ENCODE results near the gene GRIN2A. TPM values are rescaled to one million over a fixed set of nuclear protein-coding genes. Genes with fewer than 3 reads are reported as not detected.
A peak's percentile ranks its signal among the peaks of the same experiment; 100 is the strongest.

GRIN2A gene
- total and polyA plus RNA-seq, 2 of the 13 experiments (the other 11 are each of a cell fraction or from before 2014, with no cell fraction given), result not detected

DNA sequence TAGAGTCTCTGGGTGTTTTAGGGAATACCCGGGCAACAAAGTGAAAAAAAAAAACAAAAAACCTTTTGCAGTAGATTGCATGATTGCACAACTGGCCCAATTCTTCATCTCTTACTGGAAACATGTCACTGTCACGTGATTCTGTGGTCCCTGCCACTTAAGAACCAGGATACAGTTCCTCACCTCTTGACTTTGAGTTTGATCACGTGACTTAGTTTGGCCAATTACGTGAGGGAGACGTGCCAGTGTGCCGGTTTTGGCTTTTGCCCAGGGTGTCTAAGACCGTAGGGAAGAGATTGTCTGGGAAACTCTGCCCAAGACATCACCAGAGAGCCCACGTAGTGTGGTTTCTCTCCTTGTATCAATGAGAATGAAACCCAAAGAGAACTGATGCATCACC, 88.7 kb downstream of the GRIN2A start:
- Histone ChIP-seq H3K4me2 (ENCODE audit: low read depth, low read length) (no peak overlapping the region), H4K20me1 (ENCODE audit: insufficient read depth, low read length) (no peaks in the 10 kb centered on the region), H3K36me3 (replicated peaks in 1 of 2; ENCODE audit: control insufficient read depth in 1 of 2, insufficient read depth in 2 of 2, low read length in 2 of 2) (no peaks in the 10 kb centered on the region), H3K4me3 (replicated peaks in 1 of 3; ENCODE audit: insufficient read depth in 1 of 3, low read depth in 2 of 3, low read length in 3 of 3) (no peak overlapping the region), H3K27ac (ENCODE audit: extremely low read length, insufficient read depth, low read length) (no peak overlapping the region), H3K27me3 (ENCODE audit: control insufficient read depth in 1 of 2, insufficient read depth in 2 of 2, low read length in 2 of 2) (peaks cover 0 to 9% of the 10 kb centered on the region in 2 experiments; a peak in 2 of 5 replicates), H3K9me3 (ENCODE audit: low read length) (no peaks in the 10 kb centered on the region), H3K4me1 (ENCODE audit: insufficient read depth, low read length) (no peaks in the 10 kb centered on the region), H2AFZ (ENCODE audit: low read length) (no peak overlapping the region), H3K9ac (ENCODE audit: insufficient read depth, low read depth, low read length) (no peak overlapping the region), H3K79me2 (ENCODE audit: insufficient read depth, low read length) (no peaks in the 10 kb centered on the region)
- DNase-seq (ENCODE audit: low spot score) (no peak), FAIRE-seq (no peak), ATAC-seq (no peak)
- POLR2A ChIA-PET, result no interaction called here
- no TSS peak for BruUV-seq (replicated peaks)
- 2% methylated on average over 8 of the region's 8 CpGs for WGBS (ENCODE audit: low lambda C conversion rate)
- CTCF ChIA-PET (ENCODE audit: low intra/inter-chr PET ratio, low total read pairs), result no interaction called here
- intact Hi-C loops (cut with micrococcal nuclease; ENCODE audit: unreplicated experiment) (no loop called here), in situ Hi-C loops (cut with HindIII; ENCODE audit: extremely low pct_ligation_motif_present, low pct_unique_long_range_greater_than_20kb) (no loop called here)
- TF ChIP-seq, protein P1, sequence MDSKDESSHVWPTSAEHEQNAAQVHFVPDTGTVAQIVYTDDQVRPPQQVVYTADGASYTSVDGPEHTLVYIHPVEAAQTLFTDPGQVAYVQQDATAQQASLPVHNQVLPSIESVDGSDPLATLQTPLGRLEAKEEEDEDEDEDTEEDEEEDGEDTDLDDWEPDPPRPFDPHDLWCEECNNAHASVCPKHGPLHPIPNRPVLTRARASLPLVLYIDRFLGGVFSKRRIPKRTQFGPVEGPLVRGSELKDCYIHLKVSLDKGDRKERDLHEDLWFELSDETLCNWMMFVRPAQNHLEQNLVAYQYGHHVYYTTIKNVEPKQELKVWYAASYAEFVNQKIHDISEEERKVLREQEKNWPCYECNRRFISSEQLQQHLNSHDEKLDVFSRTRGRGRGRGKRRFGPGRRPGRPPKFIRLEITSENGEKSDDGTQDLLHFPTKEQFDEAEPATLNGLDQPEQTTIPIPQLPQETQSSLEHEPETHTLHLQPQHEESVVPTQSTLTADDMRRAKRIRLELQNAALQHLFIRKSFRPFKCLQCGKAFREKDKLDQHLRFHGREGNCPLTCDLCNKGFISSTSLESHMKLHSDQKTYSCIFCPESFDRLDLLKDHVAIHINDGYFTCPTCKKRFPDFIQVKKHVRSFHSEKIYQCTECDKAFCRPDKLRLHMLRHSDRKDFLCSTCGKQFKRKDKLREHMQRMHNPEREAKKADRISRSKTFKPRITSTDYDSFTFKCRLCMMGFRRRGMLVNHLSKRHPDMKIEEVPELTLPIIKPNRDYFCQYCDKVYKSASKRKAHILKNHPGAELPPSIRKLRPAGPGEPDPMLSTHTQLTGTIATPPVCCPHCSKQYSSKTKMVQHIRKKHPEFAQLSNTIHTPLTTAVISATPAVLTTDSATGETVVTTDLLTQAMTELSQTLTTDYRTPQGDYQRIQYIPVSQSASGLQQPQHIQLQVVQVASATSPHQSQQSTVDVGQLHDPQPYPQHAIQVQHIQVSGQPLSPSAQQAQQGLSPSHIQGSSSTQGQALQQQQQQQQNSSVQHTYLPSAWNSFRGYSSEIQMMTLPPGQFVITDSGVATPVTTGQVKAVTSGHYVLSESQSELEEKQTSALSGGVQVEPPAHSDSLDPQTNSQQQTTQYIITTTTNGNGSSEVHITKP (CRISPR knock-in tag; IDR thresholded peaks at IDR 0.05; ENCODE audit: low read depth), result no peak
- TF ChIP-seq, protein P2, sequence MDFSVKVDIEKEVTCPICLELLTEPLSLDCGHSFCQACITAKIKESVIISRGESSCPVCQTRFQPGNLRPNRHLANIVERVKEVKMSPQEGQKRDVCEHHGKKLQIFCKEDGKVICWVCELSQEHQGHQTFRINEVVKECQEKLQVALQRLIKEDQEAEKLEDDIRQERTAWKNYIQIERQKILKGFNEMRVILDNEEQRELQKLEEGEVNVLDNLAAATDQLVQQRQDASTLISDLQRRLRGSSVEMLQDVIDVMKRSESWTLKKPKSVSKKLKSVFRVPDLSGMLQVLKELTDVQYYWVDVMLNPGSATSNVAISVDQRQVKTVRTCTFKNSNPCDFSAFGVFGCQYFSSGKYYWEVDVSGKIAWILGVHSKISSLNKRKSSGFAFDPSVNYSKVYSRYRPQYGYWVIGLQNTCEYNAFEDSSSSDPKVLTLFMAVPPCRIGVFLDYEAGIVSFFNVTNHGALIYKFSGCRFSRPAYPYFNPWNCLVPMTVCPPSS (IDR thresholded peaks at IDR 0.05), result peak; percentile 31; the same call in 1 of the 2 replicates
- TF ChIP-seq, protein P3, sequence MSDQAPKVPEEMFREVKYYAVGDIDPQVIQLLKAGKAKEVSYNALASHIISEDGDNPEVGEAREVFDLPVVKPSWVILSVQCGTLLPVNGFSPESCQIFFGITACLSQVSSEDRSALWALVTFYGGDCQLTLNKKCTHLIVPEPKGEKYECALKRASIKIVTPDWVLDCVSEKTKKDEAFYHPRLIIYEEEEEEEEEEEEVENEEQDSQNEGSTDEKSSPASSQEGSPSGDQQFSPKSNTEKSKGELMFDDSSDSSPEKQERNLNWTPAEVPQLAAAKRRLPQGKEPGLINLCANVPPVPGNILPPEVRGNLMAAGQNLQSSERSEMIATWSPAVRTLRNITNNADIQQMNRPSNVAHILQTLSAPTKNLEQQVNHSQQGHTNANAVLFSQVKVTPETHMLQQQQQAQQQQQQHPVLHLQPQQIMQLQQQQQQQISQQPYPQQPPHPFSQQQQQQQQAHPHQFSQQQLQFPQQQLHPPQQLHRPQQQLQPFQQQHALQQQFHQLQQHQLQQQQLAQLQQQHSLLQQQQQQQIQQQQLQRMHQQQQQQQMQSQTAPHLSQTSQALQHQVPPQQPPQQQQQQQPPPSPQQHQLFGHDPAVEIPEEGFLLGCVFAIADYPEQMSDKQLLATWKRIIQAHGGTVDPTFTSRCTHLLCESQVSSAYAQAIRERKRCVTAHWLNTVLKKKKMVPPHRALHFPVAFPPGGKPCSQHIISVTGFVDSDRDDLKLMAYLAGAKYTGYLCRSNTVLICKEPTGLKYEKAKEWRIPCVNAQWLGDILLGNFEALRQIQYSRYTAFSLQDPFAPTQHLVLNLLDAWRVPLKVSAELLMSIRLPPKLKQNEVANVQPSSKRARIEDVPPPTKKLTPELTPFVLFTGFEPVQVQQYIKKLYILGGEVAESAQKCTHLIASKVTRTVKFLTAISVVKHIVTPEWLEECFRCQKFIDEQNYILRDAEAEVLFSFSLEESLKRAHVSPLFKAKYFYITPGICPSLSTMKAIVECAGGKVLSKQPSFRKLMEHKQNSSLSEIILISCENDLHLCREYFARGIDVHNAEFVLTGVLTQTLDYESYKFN (CRISPR knock-in tag; conservative IDR thresholded peaks at IDR 0.05), result no peak
- TF ChIP-seq, protein P4, sequence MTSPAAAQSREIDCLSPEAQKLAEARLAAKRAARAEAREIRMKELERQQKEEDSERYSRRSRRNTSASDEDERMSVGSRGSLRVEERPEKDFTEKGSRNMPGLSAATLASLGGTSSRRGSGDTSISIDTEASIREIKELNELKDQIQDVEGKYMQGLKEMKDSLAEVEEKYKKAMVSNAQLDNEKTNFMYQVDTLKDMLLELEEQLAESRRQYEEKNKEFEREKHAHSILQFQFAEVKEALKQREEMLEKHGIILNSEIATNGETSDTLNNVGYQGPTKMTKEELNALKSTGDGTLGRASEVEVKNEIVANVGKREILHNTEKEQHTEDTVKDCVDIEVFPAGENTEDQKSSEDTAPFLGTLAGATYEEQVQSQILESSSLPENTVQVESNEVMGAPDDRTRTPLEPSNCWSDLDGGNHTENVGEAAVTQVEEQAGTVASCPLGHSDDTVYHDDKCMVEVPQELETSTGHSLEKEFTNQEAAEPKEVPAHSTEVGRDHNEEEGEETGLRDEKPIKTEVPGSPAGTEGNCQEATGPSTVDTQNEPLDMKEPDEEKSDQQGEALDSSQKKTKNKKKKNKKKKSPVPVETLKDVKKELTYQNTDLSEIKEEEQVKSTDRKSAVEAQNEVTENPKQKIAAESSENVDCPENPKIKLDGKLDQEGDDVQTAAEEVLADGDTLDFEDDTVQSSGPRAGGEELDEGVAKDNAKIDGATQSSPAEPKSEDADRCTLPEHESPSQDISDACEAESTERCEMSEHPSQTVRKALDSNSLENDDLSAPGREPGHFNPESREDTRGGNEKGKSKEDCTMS (CRISPR knock-in tag; conservative IDR thresholded peaks at IDR 0.05), result no peak
- TF ChIP-seq, protein P5, sequence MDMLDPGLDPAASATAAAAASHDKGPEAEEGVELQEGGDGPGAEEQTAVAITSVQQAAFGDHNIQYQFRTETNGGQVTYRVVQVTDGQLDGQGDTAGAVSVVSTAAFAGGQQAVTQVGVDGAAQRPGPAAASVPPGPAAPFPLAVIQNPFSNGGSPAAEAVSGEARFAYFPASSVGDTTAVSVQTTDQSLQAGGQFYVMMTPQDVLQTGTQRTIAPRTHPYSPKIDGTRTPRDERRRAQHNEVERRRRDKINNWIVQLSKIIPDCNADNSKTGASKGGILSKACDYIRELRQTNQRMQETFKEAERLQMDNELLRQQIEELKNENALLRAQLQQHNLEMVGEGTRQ (IDR thresholded peaks at IDR 0.05; ENCODE audit: low read depth, low read length), result peak; percentile 96
- TF ChIP-seq, protein P5 (CRISPR knock-in tag; IDR thresholded peaks at IDR 0.05; ENCODE audit: borderline replicate concordance), result no peak; the same call in 1 of the 2 replicates
- TF ChIP-seq ETV5 (CRISPR knock-in tag; IDR thresholded peaks at IDR 0.05; ENCODE audit: borderline replicate concordance), result no peak
- TF ChIP-seq LCORL (IDR thresholded peaks at IDR 0.05), result peak; percentile 68
- TF ChIP-seq LCORL (CRISPR knock-in tag; IDR thresholded peaks at IDR 0.05), result no peak
- peak; percentile 97 for TF ChIP-seq RAD51 (IDR thresholded peaks at IDR 0.05; ENCODE audit: borderline replicate concordance)
- 0 out of 2 replicates have a peak, but pooled peaks have one; percentile 32 for TF ChIP-seq NFYB (CRISPR knock-in tag; IDR thresholded peaks at IDR 0.05)

Measured in HepG2 (cell line).